ENCODE data around the gene KDM7A. TPM values are rescaled to one million over a fixed set of nuclear protein-coding genes. Genes with fewer than 3 reads are reported as not detected.
"Not testable (repeated sequence)": the region's sequence is repeated elsewhere in the genome, so short reads cannot be mapped to it uniquely, and the experiment has no call there.

Gene KDM7A
- total RNA-seq, 1 experiment from 2014 or later, result 2.2 TPM

DNA sequence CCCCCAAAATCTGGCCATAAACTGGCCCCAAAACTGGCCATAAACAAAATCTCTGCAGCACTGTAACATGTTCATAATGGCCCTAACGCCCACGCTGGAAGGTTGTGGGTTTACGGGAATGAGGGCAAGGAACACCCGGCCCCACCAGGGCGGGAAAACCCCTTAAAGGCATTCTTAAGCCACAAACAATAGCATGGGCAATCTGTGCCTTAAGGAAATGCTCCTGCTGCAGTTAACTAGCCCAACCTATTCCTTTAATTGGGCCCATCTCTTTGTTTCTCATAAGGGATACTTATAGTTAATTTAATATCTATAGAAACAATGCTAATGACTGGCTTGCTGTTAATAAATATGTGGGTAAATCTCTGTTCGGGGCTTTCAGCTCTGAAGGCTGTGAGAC, 26.2 kb upstream of the KDM7A start:
- not testable (repeated sequence) for DNase-seq (ENCODE audit: low read depth)

DNA sequence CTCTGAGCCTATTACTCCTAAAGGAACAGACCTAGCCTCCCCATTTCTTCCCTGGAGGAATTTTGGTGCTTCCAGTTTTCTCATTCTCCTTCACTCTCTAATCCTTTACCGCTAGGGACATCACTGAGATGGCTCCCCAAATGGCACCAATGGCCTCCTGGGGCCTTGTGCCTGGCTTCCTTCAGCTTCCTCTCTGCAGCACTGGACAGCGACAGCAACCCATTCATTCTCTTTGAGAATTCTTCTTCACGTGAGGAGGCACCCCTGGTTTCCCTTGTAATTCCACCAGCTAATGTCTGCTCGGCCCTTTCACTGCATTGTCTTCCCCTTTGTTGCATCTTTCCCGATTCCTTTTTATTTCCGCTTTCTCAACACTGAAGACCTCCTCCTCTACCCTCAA, 24.6 kb upstream of the KDM7A start:
- no peak for DNase-seq (ENCODE audit: low read depth)

DNA sequence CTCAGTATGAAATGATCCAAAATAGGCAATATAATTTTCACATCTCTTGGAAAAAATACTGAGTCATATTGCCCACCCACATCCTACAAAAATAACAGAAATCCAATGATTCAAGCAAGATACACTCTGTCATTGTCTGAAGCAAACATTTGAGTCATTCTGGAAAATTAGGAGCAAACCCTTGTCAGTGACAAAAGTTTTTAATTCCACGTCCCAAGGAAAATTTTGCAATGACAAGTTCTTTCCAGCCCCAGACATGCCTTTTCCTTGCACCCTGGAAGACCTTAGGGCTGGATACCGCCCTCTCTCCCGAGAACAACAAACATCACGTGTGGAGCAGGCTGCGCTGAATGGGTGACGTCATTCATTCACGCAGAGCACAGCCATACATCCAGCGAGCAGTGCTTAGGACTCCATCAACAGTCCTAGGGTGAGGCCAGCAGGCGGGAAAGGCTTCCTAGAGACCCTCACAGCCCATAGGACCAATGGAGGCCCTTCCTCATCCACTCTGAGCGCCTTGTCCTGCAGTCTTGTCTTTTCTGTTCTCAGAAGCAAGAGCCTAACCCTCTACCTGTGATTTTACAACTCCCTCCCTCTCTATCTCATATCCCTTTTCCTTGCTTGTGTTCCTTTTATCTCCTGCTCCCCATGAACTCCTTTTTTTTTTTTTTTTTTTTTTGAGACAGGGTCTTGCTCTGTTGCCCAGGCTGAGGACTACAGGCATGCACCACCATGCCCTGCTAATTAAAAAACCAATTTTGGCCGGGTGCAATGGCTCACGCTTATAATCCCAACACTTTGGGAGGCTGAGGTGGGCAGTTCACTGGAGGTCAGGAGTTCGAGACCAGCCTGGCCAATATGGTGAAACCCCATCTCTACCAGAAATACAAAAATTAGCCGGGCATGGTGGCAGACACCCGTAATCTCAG, 23.5 kb upstream of the KDM7A start:
- peak; percentile 57 for DNase-seq (ENCODE audit: low read depth)

GRCh38 chr7:140197938-140198337, 21.2 kb upstream of the KDM7A start:
- DNase-seq (ENCODE audit: low read depth), result no peak

DNA sequence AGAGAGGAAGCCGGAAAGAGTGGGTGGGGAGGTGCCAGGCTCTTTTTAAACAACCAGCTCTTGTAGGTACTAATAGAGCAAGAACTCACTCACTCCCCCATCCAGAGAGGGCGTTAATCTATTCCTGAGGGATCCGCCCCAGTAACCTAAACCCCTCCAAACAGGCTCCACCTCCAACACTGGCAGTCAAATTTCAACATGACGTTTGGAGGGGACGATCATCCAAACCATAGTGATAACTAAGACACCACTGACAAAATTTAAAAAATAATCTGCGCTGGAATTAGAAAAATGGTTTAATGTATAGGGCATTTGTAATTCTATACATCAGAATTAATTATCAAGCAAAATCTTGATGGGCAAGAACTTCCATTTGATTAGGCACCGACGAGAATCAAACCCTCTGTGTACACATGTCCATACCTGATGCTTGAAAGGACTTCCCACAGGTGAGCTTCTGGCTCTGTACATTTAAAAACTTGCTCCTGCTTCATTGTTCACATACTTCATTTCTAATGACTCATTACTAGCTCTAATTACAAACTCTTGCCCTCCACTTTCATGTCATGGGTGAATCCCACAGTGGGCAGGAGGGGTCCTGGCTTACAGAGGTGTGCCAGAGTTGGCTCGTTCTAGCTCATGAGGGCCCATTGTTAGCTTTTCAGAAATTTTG, 20.6 kb upstream of the KDM7A start:
- DNase-seq (ENCODE audit: low read depth), result no peak

- DNase-seq (ENCODE audit: low read depth), result no peak
Measured at GRCh38 chr7:140196361-140197217, 19.8 kb upstream of the KDM7A start.

DNA sequence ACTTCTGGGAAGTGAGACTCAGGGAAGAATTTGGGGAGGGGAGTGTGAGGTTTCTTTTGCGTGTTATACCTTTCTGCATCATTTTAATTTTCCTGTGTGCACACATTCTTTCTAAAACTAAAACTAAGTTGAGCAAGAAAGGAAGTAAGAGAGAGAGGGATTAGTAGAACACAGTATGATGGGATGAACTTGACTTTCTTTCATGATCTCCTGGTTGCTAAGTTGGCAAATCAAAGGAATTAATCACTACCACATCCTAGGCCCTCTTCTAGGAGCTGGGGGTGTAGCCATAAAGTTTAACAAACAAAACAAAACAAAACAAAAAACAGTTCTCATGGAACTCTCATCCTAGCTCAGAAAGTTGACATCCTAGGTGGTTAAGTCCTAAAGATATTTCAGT, 19.1 kb upstream of the KDM7A start:
- no peak for DNase-seq (ENCODE audit: low read depth)

DNA sequence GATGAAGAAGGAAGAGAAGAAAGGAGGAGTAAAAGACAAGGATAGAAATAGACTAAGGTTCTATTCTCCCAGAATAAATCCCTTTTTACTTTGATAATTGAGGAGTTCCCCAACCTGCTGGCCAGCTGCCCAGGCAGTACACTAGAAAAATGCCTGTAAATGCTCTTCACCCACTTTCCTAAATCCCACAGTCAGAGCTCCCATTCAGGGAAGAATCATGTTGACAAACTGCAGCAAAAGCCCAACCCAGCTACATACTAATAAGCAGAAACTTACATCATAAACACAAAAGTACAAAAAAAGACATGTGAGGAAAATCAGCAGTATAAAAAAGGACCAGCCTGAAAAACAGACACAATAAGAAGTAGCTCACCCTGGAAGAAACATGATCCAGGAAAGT, 15.8 kb upstream of the KDM7A start:
- DNase-seq (ENCODE audit: low read depth), result no peak

GRCh38 chr7:140192176-140192575, 15.4 kb upstream of the KDM7A start:
- DNase-seq (ENCODE audit: low read depth), result no peak

DNA sequence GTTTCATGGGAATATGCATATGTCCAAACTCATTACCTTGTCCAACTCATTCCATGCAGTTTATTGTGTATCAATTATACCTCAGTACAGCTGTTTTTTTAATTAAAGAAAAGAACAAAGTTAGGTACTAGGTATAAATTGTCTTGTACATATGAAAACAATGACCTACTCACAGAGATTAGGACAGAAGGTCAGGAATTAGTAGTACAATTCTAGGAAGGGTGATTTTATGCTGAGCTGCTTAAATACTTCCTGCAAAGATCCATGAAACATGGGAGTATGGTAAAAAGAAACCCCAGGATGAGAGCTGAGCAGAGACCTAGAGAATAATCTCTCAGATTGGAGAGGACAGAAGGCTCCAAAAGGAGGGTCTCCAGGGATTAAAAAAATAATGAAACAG, 13.8 kb upstream of the KDM7A start:
- no peak for DNase-seq (ENCODE audit: low read depth)

DNA sequence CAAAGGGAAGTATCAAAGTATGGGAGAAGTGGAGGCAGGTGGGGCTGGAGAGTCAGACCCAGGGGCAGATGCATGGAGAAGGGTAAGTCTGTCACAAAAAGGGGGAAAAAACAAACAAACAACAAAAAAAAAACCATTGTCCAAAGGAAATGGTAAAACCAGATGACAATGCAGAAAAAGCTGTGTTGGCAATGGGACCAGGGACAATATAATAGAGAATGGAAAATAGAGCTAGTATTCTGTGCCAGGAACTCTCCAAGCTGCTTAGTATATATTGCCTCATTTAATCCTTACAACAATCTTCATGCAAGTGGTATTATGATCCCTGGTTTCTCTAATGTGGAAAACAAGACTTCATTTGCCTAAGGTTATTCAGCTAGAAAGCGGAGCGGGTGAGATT, 13.1 kb upstream of the KDM7A start:
- DNase-seq (ENCODE audit: low read depth), result no peak

- DNase-seq (ENCODE audit: low read depth), result no peak
Measured at GRCh38 chr7:140182917-140183316, 6.1 kb upstream of the KDM7A start.

DNA sequence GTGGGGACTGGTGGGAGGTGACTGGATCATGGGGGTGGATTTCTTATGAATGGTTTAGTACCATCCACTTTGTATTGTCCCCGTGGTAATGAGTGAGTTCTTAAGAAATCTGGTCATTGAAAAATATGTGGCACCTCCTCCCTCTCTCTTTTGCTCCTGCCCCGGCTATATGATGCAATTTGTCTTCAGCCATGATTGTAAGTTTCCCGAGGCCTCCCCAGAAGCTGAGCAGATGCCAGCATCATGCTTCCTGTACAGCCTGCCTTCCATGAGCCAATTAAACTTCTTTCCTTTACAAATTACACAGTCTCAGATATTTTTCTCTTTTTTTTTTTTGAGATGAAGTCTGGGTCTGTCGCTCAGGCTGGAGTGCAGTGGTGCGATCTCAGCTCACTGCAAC, 2.6 kb upstream of the KDM7A start:
- no peak for DNase-seq (ENCODE audit: low read depth)

GRCh38 chr7:140176122-140176701, 571 bp downstream of the KDM7A start:
- no peak for DNase-seq (ENCODE audit: low read depth)

DNA sequence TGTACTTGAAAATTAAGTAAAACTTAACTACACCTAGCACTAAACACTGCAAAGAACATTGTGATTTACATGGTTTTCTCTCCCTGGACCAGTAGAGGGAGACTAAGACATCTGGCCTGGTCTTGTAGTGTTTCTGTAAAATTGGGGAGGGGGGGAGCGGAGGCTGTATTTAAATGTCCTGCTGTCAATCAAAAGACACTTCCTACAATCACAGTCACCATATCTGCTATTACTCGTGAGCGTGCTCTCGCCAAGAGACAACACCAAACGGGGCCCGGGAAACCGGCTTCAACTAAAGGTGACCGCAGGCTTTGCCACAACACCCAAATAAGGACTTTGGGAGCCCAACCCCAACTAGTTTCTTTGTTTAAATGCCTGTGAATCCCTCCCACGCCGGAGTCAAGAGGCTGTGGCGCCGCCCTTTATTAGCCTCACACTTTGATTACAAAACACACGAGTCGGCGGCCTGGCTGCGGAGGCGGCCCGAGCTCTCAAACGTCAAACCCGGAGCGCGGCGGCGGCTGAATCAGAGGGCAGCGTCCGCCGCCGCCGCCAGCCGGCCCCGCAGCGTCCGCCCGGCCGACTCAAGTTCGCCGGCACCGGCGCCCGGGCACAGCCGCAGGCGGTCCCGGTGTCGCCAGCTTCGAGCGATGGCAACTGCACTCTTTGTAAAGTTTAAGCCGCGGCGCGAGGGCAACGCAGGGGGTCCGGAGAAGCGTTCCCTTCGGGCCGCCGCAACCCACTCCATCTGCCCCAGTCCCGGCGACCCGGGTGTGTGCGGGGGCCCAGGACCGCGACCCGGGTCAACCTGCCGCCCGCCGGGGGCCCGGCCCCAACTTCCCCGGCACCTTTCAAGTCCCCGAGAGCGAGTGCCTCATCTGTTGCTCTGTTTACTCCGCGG, 1.3 kb downstream of the KDM7A start:
- DNase-seq (ENCODE audit: low read depth), result peak; percentile 89

DNA sequence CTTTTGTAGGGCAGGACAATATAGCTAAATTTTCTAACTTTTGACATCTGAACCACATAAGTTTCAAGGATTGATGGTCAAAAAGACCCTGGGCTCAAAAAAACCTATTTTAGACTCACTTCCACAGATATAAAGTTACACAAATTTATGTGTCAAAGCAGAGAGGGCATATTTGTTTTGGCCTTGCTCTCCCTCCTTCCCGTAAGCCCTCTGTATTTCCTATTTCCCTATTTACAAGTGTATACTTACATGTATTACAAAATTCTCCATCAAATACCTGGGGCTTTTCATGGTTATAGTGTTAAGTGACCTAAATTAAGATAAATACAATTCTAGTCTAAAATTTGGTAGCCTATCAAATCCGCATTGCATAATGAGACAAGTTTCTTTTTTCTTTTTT, 2.6 kb downstream of the KDM7A start:
- DNase-seq (ENCODE audit: low read depth), result no peak

GRCh38 chr7:140170375-140170774, 6.4 kb downstream of the KDM7A start:
- DNase-seq (ENCODE audit: low read depth), result no peak

DNA sequence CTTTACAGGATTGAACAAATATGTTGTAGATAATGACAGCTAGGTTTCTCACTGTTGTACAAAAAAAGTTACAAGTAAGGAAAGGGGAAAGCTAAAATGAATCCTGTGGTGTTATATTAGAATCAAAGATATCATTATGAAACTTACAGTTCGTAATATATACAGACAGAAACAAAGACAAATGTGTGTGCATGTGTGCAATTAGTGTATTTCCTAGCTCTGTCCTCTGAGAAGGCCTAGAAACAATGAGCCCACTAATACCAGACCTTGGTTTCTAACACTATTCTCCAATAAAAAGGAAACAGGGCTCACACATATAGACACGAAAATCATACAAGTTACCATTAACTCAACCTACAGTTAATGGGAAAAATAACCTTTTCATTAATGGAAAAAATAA, 8.0 kb downstream of the KDM7A start:
- no peak for DNase-seq (ENCODE audit: low read depth)

- peak; percentile 64 for DNase-seq (ENCODE audit: low read depth)
Measured at GRCh38 chr7:140165422-140165821, 11.4 kb downstream of the KDM7A start.

- DNase-seq (ENCODE audit: low read depth), result not testable (repeated sequence)
Measured at GRCh38 chr7:140162081-140162480, 14.7 kb downstream of the KDM7A start.

GRCh38 chr7:140161047-140161446, 15.7 kb downstream of the KDM7A start:
- DNase-seq (ENCODE audit: low read depth), result no peak
